Common myeloid progenitor, CD34-positive (primary cell): Measurements from ENCODE around the gene KISS1.
"Not testable (repeated sequence)": the region's sequence is repeated elsewhere in the genome, so short reads cannot be mapped to it uniquely, and the experiment has no call there.

ENCODE experiments used
- CTCF ChIA-PET: fragments of 350-600 bp; sonication (Branson Sonifier 250); formaldehyde crosslinking; loops from one replicate; lab custom pipeline; 2021; ENCODE audit warnings: antibody characterized with exemption; lab: Charles Lee
- POLR2A ChIA-PET: fragments of 350-600 bp; sonication (Branson Sonifier 250); formaldehyde crosslinking; loops from one replicate; lab custom pipeline; 2021; ENCODE audit warnings: antibody characterized with exemption; lab: Charles Lee
- DNase-seq, 3 donors: peaks; one replicate each; pipeline versions ENCODE4 v3.0.0 to v3.0.0-alpha.2; 2013
- H3K27ac ChIP-seq, 2 experiments: 1 replicate in 1 of 2; 2 replicates in 1 of 2; pipeline ENCODE4 v1.7.0; 2013; ENCODE audit warnings: inconsistent platforms in 2 of 2, low read length in 2 of 2, mild to moderate bottlenecking in 2 of 2, low read depth in 1 of 2, moderate library complexity in 1 of 2; ENCODE audit not compliant: severe bottlenecking in 2 of 2, insufficient read depth in 1 of 2, poor library complexity in 1 of 2
- H3K27me3 ChIP-seq, 5 experiments: replicated peaks in 2 of 5; 1 replicate in 3 of 5; 2 replicates in 2 of 5; pipeline versions ENCODE4 v1.6.1 to v1.7.0; 2013; ENCODE audit warnings: low read length in 4 of 5, mild to moderate bottlenecking in 2 of 5, moderate library complexity in 2 of 5, inconsistent platforms in 1 of 5; ENCODE audit not compliant: insufficient read depth in 5 of 5, control insufficient read depth in 4 of 5
- H3K36me3 ChIP-seq, 4 experiments: 1 replicate in 2 of 4; 2 replicates in 2 of 4; pipeline versions ENCODE4 v1.6.1 to v1.7.0; 2013; ENCODE audit warnings: low read length in 3 of 4, control low read depth in 1 of 4, mild to moderate bottlenecking in 1 of 4; ENCODE audit not compliant: control insufficient read depth in 4 of 4, insufficient read depth in 4 of 4
- H3K4me1 ChIP-seq, 4 experiments: 1 replicate in 3 of 4; 2 replicates in 1 of 4; pipeline versions ENCODE4 v1.6.1 to v1.7.1; 2013; ENCODE audit warnings: low read length in 3 of 4, mild to moderate bottlenecking in 3 of 4, control low read depth in 1 of 4, inconsistent platforms in 1 of 4, moderate library complexity in 1 of 4; ENCODE audit not compliant: control insufficient read depth in 4 of 4, insufficient read depth in 4 of 4; ENCODE audit errors: control extremely low read depth in 1 of 4
- H3K4me3 ChIP-seq, 7 experiments: 1 replicate in 4 of 7; 2 replicates in 3 of 7; pipeline versions ENCODE4 v1.5.1 to v1.7.0; 2013; ENCODE audit warnings: mild to moderate bottlenecking in 7 of 7, low read length in 6 of 7, moderate library complexity in 6 of 7, inconsistent platforms in 2 of 7, low read depth in 2 of 7, control low read depth in 1 of 7; ENCODE audit not compliant: insufficient read depth in 4 of 7, control insufficient read depth in 1 of 7; ENCODE audit errors: extremely low read depth in 1 of 7
- H3K9me3 ChIP-seq, 5 experiments: 1 replicate in 4 of 5; 2 replicates in 1 of 5; pipeline versions ENCODE4 v1.6.1 to v1.7.1; 2013; ENCODE audit warnings: low read length in 4 of 5, mild to moderate bottlenecking in 2 of 5, inconsistent platforms in 1 of 5, low read depth in 1 of 5, moderate library complexity in 1 of 5; ENCODE audit not compliant: control insufficient read depth in 4 of 5, insufficient read depth in 2 of 5; ENCODE audit errors: control extremely low read depth in 1 of 5
- WGBS: methylation state at CpG from one replicate; pipeline ENCODE4 v1.1.5; 2013; ENCODE audit not compliant: insufficient coverage; 5-methylcytosine and 5-hydroxymethylcytosine counted together

Gene KISS1

DNA sequence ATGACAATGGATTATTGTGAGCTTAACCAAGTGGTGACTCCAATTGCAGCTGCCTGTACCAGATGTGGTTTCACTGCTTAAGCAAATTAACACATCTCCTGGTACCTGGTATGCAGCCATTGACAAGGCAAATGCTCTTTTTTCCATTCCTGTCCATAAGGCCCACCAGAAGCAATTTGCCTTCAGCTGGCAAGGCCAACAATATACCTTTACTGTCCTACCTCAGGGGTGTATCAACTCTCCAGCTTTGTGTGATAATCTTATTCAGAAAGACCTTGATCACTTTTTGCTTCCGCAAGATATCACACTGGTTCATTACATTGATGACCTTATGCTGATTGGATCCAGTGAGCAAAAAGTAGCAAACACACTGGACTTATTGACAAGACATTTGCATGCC, 41.2 kb upstream of the KISS1 start:
- DNase-seq, H3K4me3 ChIP-seq, H3K4me1 ChIP-seq, H3K27me3 ChIP-seq, H3K9me3 ChIP-seq, POLR2A ChIA-PET, H3K27ac ChIP-seq, H3K36me3 ChIP-seq: not testable (repeated sequence)
- CTCF ChIA-PET = interaction anchor here (1.5 to 1.8 kb wide), 2 partner anchors 11 to 21 kb away, joined by 4 read pairs; no protein-coding TSS in a partner anchor
- 100% methylated on average over 1 of the region's 1 CpG for WGBS

DNA sequence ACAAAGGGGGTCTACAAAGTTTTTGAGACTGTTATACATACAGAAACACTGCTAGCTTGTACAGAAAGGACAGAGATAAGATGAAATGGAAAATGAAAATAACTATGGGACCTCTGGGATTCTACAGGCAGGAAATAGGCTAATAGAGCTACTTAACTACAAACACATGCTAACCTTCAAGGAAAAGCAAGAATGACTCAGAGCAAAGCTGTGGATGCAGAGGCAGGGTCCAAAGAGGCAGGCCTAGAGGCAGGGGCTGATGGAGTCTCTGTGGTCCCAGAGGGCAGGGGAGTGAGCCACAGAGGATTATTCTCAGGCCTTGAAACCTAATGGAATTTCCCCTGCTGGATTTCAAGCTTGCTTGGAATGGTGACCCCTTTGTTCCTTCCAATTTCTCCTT, 36.2 kb upstream of the KISS1 start:
- no peak for DNase-seq
- ChIA-PET POLR2A (no interaction called here), CTCF (interaction anchor here (1.1 kb wide), 1 partner anchor 16 kb away, joined by 3 read pairs; no protein-coding TSS in a partner anchor)
- no peak overlapping the region for H3K27ac ChIP-seq
- H3K36me3 ChIP-seq = peaks cover 0 to 5% (median 2%) of the 10 kb centered on the region in 4 experiments
- no peaks in the 10 kb centered on the region for H3K27me3 ChIP-seq
- H3K4me3 ChIP-seq = no peak overlapping the region
- no peaks in the 10 kb centered on the region for H3K4me1 ChIP-seq
- H3K9me3 ChIP-seq = no peaks in the 10 kb centered on the region

DNA sequence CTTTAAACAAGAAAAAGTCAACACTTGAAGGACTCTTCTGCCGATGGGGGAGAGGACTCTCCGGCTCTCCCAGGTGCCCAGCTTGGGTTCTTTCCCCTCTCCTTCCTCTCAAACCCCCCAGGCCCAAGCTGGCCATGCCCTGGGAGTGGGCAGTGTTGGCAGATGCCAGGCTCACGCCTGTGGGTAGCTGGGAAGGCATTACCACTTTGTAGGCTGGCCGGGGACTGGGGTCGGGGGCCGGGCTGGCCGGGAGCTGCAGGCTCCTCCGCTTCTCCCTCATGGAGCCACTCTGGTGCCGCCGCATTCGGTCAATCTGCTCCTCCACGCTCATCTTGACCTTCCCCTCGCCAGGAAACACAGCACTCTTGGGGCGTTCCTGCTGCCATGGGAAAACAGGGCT, 33.9 kb upstream of the KISS1 start:
- H3K9me3 ChIP-seq = no peaks in the 10 kb centered on the region
- H3K27me3 ChIP-seq = no peaks in the 10 kb centered on the region
- no peak overlapping the region for H3K27ac ChIP-seq
- POLR2A ChIA-PET = no interaction called here
- WGBS = 96% methylated on average over 13 of the region's 14 CpGs
- H3K36me3 ChIP-seq = peaks cover 0 to 5% (median 2%) of the 10 kb centered on the region in 4 experiments
- H3K4me1 ChIP-seq = peaks cover 0 to 10% (median 3%) of the 10 kb centered on the region in 4 experiments
- H3K4me3 ChIP-seq = no peak overlapping the region
- no peak for DNase-seq
- CTCF ChIA-PET = interaction anchor here (1.0 to 1.9 kb wide), 6 partner anchors 15 to 139 kb away, joined by 3 to 12 read pairs (median 4); partner anchors contain the start of gene GOLT1A

DNA sequence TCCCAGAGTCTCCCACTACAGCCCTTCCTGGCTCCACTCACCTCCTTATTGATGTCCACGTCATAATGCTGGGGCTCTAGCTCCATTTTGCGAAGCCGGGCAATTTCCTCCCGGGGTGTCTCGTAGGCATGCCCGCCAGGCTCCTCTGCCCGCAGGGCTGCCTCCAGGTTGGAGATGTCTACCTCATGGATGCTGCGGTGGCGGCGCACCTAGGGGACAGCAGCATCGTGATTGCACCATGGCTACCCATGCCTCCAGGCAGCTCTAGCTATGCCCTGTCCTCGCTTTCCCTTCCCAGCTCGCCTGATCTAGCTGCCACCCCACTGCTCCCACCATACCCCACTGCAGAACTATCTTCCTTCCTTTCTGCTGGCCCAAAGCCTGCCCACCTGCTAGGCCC, 32.6 kb upstream of the KISS1 start:
- no peaks in the 10 kb centered on the region for H3K27me3 ChIP-seq
- no peak overlapping the region for H3K4me3 ChIP-seq
- H3K27ac ChIP-seq = no peak overlapping the region
- no peaks in the 10 kb centered on the region for H3K9me3 ChIP-seq
- no peak for DNase-seq
- WGBS = 98% methylated on average over 12 of the region's 13 CpGs
- CTCF ChIA-PET = interaction anchor here (0.9 to 1.9 kb wide), 5 partner anchors 14 to 140 kb away, joined by 3 to 12 read pairs (median 4); partner anchors contain the start of genes GOLT1A and PLEKHA6
- POLR2A ChIA-PET = no interaction called here
- peaks cover 0 to 10% (median 3%) of the 10 kb centered on the region in 4 experiments for H3K4me1 ChIP-seq
- H3K36me3 ChIP-seq = peaks cover 0 to 4% (median 2%) of the 10 kb centered on the region in 4 experiments

DNA sequence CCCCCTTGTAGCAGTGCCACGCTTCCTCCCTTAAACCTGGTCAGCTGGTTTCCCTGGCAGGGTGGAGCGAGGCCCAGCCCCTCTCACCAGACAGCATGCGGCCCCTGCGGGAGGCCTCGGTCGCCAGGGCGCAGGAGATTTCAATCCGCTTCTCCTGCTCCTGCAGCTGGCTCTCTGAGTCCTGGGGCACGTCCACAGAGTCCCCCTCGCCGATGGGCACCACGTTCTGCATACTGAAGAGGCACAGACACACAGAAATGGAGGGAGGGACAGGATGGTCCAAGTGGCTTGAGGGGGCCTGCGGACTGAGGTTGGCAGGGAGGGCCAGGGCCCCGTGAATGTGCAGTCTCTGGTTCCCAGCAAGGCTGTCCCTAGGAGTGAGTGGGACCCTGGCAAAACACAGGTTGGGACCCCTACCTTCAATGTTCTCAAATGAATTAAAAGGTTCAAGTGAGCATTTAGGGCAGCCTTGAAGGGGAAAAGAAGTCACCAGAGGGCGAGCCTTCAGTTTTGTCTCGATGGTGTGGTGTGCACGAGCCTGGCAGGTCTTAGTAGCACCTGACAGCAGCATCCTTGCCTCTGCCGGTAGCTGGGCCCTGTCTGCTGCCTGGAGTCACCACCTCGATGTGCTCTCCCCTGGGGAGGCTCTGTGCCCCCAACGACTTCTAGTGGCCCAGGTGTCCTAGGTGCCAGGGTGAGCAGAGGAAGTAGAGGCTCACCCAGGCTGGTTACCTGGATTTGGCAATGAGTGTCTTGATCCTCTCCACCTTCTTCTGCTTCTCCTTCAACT, 31.9 kb upstream of the KISS1 start:
- no peak overlapping the region for H3K4me3 ChIP-seq
- 95% methylated on average over 20 of the region's 20 CpGs for WGBS
- no peak overlapping the region for H3K27ac ChIP-seq
- peaks cover 0 to 10% (median 3%) of the 10 kb centered on the region in 4 experiments for H3K4me1 ChIP-seq
- no peaks in the 10 kb centered on the region for H3K27me3 ChIP-seq
- no peaks in the 10 kb centered on the region for H3K9me3 ChIP-seq
- DNase-seq = no peak
- ChIA-PET CTCF (interaction anchor here (0.5 to 1.9 kb wide), 5 partner anchors 13 to 132 kb away, joined by 3 to 12 read pairs (median 3); partner anchors contain the start of genes GOLT1A and PLEKHA6), POLR2A (no interaction called here)
- peaks cover 0 to 4% (median 2%) of the 10 kb centered on the region in 4 experiments for H3K36me3 ChIP-seq

DNA sequence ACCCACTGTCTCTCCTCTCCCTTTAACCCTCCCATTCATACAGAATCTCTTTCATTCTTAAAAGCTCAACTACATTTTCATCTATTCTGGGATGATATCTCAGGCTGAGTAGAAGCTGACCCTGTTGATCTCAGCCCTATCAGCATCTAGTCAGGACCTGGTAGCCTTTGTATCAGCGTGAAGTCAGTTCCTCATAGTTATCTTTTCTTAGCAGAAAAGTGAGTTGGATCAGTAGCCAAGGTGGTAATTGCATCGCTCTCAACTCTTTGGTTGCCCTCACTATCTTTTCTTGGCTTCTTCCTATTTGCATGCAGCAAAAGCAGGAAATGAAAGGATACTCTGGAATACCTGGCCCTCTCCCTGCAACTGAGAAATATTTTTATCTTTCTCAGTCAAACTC, 31.1 kb upstream of the KISS1 start:
- H3K9me3 ChIP-seq = no peaks in the 10 kb centered on the region
- ChIA-PET POLR2A (interaction anchor here (0.6 kb wide), 1 partner anchor 33 kb away, joined by 5 read pairs; no protein-coding TSS in a partner anchor), CTCF (interaction anchor here (0.5 to 1.6 kb wide), 5 partner anchors 13 to 154 kb away, joined by 3 to 4 read pairs (median 3); partner anchors contain the start of gene GOLT1A)
- peak; percentile 22 to 67 (median 42) for DNase-seq
- peaks cover 0 to 10% (median 3%) of the 10 kb centered on the region in 4 experiments for H3K4me1 ChIP-seq
- no peak overlapping the region for H3K27ac ChIP-seq
- no peak overlapping the region for H3K4me3 ChIP-seq
- H3K27me3 ChIP-seq = no peaks in the 10 kb centered on the region
- 80% methylated on average over 2 of the region's 2 CpGs for WGBS
- H3K36me3 ChIP-seq = peaks cover 0 to 4% (median 2%) of the 10 kb centered on the region in 4 experiments
